Activated CD4-positive, alpha-beta T cell treated with anti-CD3 and anti-CD28 coated beads for 1 hour (primary cell): ENCODE measurements around the gene SIGLEC6.
"Not testable (repeated sequence)": the region's sequence is repeated elsewhere in the genome, so short reads cannot be mapped to it uniquely, and the experiment has no call there.

Source experiments
- DNase-seq: peaks from one replicate; pipeline ENCODE4 v3.0.0-alpha.2; 2020

SIGLEC6 gene

GRCh38 chr19:51508059-51508733, 23.3 kb downstream of the SIGLEC6 start:
- DNase-seq = no peak

GRCh38 chr19:51507640-51508058, 23.8 kb downstream of the SIGLEC6 start:
- DNase-seq = no peak

- no peak for DNase-seq
Measured at GRCh38 chr19:51507192-51507591, 24.3 kb downstream of the SIGLEC6 start.

GRCh38 chr19:51505904-51506303, 25.6 kb downstream of the SIGLEC6 start:
- DNase-seq = no peak

GRCh38 chr19:51503896-51504295, 27.6 kb downstream of the SIGLEC6 start:
- no peak for DNase-seq

- DNase-seq = no peak
Measured at GRCh38 chr19:51503286-51503817, 28.1 kb downstream of the SIGLEC6 start.

- no peak for DNase-seq
Measured at GRCh38 chr19:51501594-51502263, 29.7 kb downstream of the SIGLEC6 start, which contains the start of gene SIGLEC12. Gene SIGLEC12, minus strand, starts transcription at chr19:51501800. Its CDS starts 67 bp downstream, at chr19:51501733.

- DNase-seq = not testable (repeated sequence)
Measured at GRCh38 chr19:51500931-51501330, 30.5 kb downstream of the SIGLEC6 start.

GRCh38 chr19:51497666-51498065, 33.8 kb downstream of the SIGLEC6 start:
- DNase-seq = no peak

GRCh38 chr19:51493776-51494175, 37.7 kb downstream of the SIGLEC6 start:
- no peak for DNase-seq

GRCh38 chr19:51491586-51491985, 39.9 kb downstream of the SIGLEC6 start:
- no peak for DNase-seq

- DNase-seq = no peak
Measured at GRCh38 chr19:51490676-51491075, 40.8 kb downstream of the SIGLEC6 start.

- no peak for DNase-seq
Measured at GRCh38 chr19:51489113-51489512, 42.4 kb downstream of the SIGLEC6 start.

GRCh38 chr19:51488491-51488890, 43.0 kb downstream of the SIGLEC6 start:
- no peak for DNase-seq

- no peak for DNase-seq
Measured at GRCh38 chr19:51485960-51486660, 45.4 kb downstream of the SIGLEC6 start.

GRCh38 chr19:51480590-51480989, 50.9 kb downstream of the SIGLEC6 start:
- no peak for DNase-seq

GRCh38 chr19:51479531-51480331, 51.7 kb downstream of the SIGLEC6 start:
- no peak for DNase-seq

- no peak for DNase-seq
Measured at GRCh38 chr19:51478381-51479234, 52.9 kb downstream of the SIGLEC6 start, which contains the start of gene CEACAM18. Gene CEACAM18, plus strand, starts transcription at chr19:51478539.

- no peak for DNase-seq
Measured at GRCh38 chr19:51477344-51477743, 54.1 kb downstream of the SIGLEC6 start.

GRCh38 chr19:51476164-51476563, 55.3 kb downstream of the SIGLEC6 start:
- DNase-seq = no peak

GRCh38 chr19:51473009-51473707, 58.3 kb downstream of the SIGLEC6 start:
- peak; percentile 63 for DNase-seq
